Fibroblast of lung (primary cell): ENCODE results near the gene OR13J1. TPM values are rescaled to one million over a fixed set of nuclear protein-coding genes. Genes with fewer than 3 reads are reported as not detected.

Experiments used
- DNase-seq, 2 donors: peaks; one replicate each; pipeline versions ENCODE4 v3.0.0 to v3.0.0-alpha.2; 2010; ENCODE audit warnings: low read depth in 2 of 2
- H2AFZ ChIP-seq: 2 replicates; pipeline ENCODE4 v1.5.1; 2012; ENCODE audit warnings: low read length, control low read depth, inconsistent platforms
- H3K27ac ChIP-seq: 2 replicates; pipeline ENCODE4 v1.5.1; 2011; ENCODE audit warnings: low read length, control low read depth; ENCODE audit not compliant: insufficient read depth
- H3K27me3 ChIP-seq: 2 replicates; pipeline ENCODE4 v1.5.1; 2011; ENCODE audit warnings: mild to moderate bottlenecking, low read length; ENCODE audit not compliant: control insufficient read depth, insufficient read depth
- H3K36me3 ChIP-seq: 2 replicates; pipeline ENCODE4 v1.5.1; 2011; ENCODE audit warnings: low read length; ENCODE audit not compliant: control insufficient read depth, insufficient read depth
- H3K4me1 ChIP-seq: 2 replicates; pipeline ENCODE4 v1.5.1; 2011; ENCODE audit warnings: low read length; ENCODE audit not compliant: control insufficient read depth, insufficient read depth; ENCODE audit errors: extremely low read depth
- H3K4me2 ChIP-seq: 2 replicates; pipeline ENCODE4 v1.5.1; 2011; ENCODE audit warnings: low read length, control low read depth; ENCODE audit not compliant: insufficient read depth; ENCODE audit errors: extremely low read depth
- H3K4me3 ChIP-seq, 4 experiments: fragments of 200-600 bp in 1 of 4; sonication (generic) in 1 of 4; replicated peaks in 1 of 4; 2 replicates each; pipeline ENCODE4 v1.5.1; 2011 to 2016; ENCODE audit warnings: low read length in 4 of 4, low read depth in 3 of 4, mild to moderate bottlenecking in 3 of 4, control low read depth in 2 of 4, inconsistent platforms in 1 of 4, mixed read lengths in 1 of 4; ENCODE audit not compliant: insufficient read depth in 1 of 4; ENCODE audit errors: control extremely low read depth in 1 of 4
- H3K79me2 ChIP-seq: 2 replicates; pipeline ENCODE4 v1.5.1; 2012; ENCODE audit warnings: mild to moderate bottlenecking, low read length, inconsistent platforms; ENCODE audit not compliant: control insufficient read depth, insufficient read depth
- H3K9ac ChIP-seq: 2 replicates; pipeline ENCODE4 v1.5.1; 2011; ENCODE audit warnings: mild to moderate bottlenecking, low read length, control low read depth; ENCODE audit not compliant: insufficient read depth
- H3K9me3 ChIP-seq: 2 replicates; pipeline ENCODE4 v1.5.1; 2012; ENCODE audit warnings: low read depth, low read length; ENCODE audit not compliant: control insufficient read depth, insufficient read depth
- H4K20me1 ChIP-seq: 2 replicates; pipeline ENCODE4 v1.5.1; 2011; ENCODE audit warnings: low read length; ENCODE audit not compliant: control insufficient read depth, insufficient read depth; ENCODE audit errors: extremely low read depth
- EZH2 ChIP-seq: IDR thresholded peaks from 2 replicates; pipeline ENCODE4 v1.5.1; 2012; ENCODE audit warnings: low read length, control low read depth, mild to moderate bottlenecking; ENCODE audit errors: missing control alignments
- polyA plus RNA-seq, 2 donors: library from polyadenylated mRNA; depleted of rRNA in 1 of 2; stranded (reverse) in 1 of 2; unstranded in 1 of 2; fragments of >200 nt; gene quantifications; 2 replicates each; pipeline ENCODE4 v1.2.1, GENCODE V29; 2011 to 2012; ENCODE audit warnings: missing spikeins in 1 of 2
- total RNA-seq: library from RNA; depleted of rRNA; stranded (reverse); fragments of >200 nt; gene quantifications from 2 replicates; pipeline ENCODE4 v1.2.1, GENCODE V29; 2014
- TF ChIP-seq, protein P1 (sequence below), 2 donors: IDR thresholded peaks in 1 of 2; conservative IDR thresholded peaks in 1 of 2; 1 replicate in 1 of 2; 2 replicates in 1 of 2; pipeline ENCODE4 v1.5.1; 2011 to 2012; ENCODE audit warnings: low read length in 2 of 2, control low read depth in 1 of 2, inconsistent platforms in 1 of 2, low read depth in 1 of 2, mild to moderate bottlenecking in 1 of 2

The OR13J1 gene
- total and polyA plus RNA-seq, 2 donors (not counting 1 experiment from before 2014, with no cell fraction given), result not detected

GRCh38 chr9:35820076-35820475 is 50.1 kb downstream of the OR13J1 start:
- Histone ChIP-seq H3K79me2 (no peaks in the 10 kb centered on the region), H3K27me3 (peaks cover 2% of the 10 kb centered on the region), H3K4me2 (no peak overlapping the region), H3K9ac (no peak overlapping the region), H3K27ac (no peak overlapping the region), H3K4me1 (peaks cover 3% of the 10 kb centered on the region), H2AFZ (no peak overlapping the region), H3K4me3 (no peak overlapping the region), H3K36me3 (no peaks in the 10 kb centered on the region), H4K20me1 (no peaks in the 10 kb centered on the region), H3K9me3 (no peaks in the 10 kb centered on the region)
- TF ChIP-seq, protein P1, sequence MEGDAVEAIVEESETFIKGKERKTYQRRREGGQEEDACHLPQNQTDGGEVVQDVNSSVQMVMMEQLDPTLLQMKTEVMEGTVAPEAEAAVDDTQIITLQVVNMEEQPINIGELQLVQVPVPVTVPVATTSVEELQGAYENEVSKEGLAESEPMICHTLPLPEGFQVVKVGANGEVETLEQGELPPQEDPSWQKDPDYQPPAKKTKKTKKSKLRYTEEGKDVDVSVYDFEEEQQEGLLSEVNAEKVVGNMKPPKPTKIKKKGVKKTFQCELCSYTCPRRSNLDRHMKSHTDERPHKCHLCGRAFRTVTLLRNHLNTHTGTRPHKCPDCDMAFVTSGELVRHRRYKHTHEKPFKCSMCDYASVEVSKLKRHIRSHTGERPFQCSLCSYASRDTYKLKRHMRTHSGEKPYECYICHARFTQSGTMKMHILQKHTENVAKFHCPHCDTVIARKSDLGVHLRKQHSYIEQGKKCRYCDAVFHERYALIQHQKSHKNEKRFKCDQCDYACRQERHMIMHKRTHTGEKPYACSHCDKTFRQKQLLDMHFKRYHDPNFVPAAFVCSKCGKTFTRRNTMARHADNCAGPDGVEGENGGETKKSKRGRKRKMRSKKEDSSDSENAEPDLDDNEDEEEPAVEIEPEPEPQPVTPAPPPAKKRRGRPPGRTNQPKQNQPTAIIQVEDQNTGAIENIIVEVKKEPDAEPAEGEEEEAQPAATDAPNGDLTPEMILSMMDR (conservative IDR thresholded peaks at IDR 0.05 in 1 of 2, IDR thresholded peaks at IDR 0.05 in 1 of 2; ENCODE audit: low read depth in 1 of 2, low read length in 2 of 2), result no peak
- TF ChIP-seq EZH2, result no peak
- DNase-seq, result peak; percentile 55 to 72

Other genes starting within 250 kb of the OR13J1 start
- gene SIT1, start 219.5 kb downstream of the OR13J1 start, total RNA-seq, result 0.17 TPM in 1 of 2 replicates, not detected in the other
- gene SIT1, start 219.5 kb downstream of the OR13J1 start, polyA plus RNA-seq, result 0.07 TPM in 1 of 2 replicates, not detected in the other
- 67,954 and 162,287 TPM in 2 replicates for gene RMRP, start 212.4 kb downstream of the OR13J1 start, total RNA-seq
- gene RMRP, start 212.4 kb downstream of the OR13J1 start, polyA plus RNA-seq, result 75.4 and 110 TPM in 2 replicates
- gene CCDC107, start 212.1 kb downstream of the OR13J1 start, total RNA-seq, result 15.4 and 20.6 TPM in 2 replicates
- gene CCDC107, start 212.1 kb downstream of the OR13J1 start, polyA plus RNA-seq, result 20.2 and 24.9 TPM in 2 replicates
- under 0.01 and 0.66 TPM in 2 replicates for gene ARHGEF39, start 205.2 kb downstream of the OR13J1 start, total RNA-seq
- gene ARHGEF39, start 205.2 kb downstream of the OR13J1 start, polyA plus RNA-seq, result 0.77 and 3.9 TPM in 2 replicates
- gene CA9, start 196.5 kb downstream of the OR13J1 start, total RNA-seq, result 0.17 and 0.26 TPM in 2 replicates
- gene CA9, start 196.5 kb downstream of the OR13J1 start, polyA plus RNA-seq, result 0.59 TPM in 1 of 2 replicates, not detected in the other
- gene TPM2, start 180.5 kb downstream of the OR13J1 start, total RNA-seq, result 696 and 1,003 TPM in 2 replicates
- 1,280 and 1,927 TPM in 2 replicates for gene TPM2, start 180.5 kb downstream of the OR13J1 start, polyA plus RNA-seq
- 214 and 405 TPM in 2 replicates for gene TLN1, start 138.2 kb downstream of the OR13J1 start, total RNA-seq
- gene TLN1, start 138.2 kb downstream of the OR13J1 start, polyA plus RNA-seq, result 214 and 244 TPM in 2 replicates
- 64.7 and 70.2 TPM in 2 replicates for gene CREB3, start 137.7 kb downstream of the OR13J1 start, total RNA-seq
- gene CREB3, start 137.7 kb downstream of the OR13J1 start, polyA plus RNA-seq, result 50.2 and 55.8 TPM in 2 replicates
- gene GBA2, start 121.2 kb downstream of the OR13J1 start, total RNA-seq, result 21.8 and 23.9 TPM in 2 replicates
- gene GBA2, start 121.2 kb downstream of the OR13J1 start, polyA plus RNA-seq, result 24.1 and 25.5 TPM in 2 replicates
- gene RGP1, start 121.1 kb downstream of the OR13J1 start, total RNA-seq, result 10.5 and 14.9 TPM in 2 replicates
- gene RGP1, start 121.1 kb downstream of the OR13J1 start, polyA plus RNA-seq, result 17.4 and 18.0 TPM in 2 replicates
- gene MSMP, start 116.1 kb downstream of the OR13J1 start, total RNA-seq, result not detected in 2 replicates
- gene MSMP, start 116.1 kb downstream of the OR13J1 start, polyA plus RNA-seq, result not detected in 2 replicates
- 23.6 and 47.4 TPM in 2 replicates for gene NPR2, start 78.8 kb downstream of the OR13J1 start, total RNA-seq
- gene NPR2, start 78.8 kb downstream of the OR13J1 start, polyA plus RNA-seq, result 26.3 and 34.1 TPM in 2 replicates
- gene SPAG8, start 58.1 kb downstream of the OR13J1 start, total RNA-seq, result 1.0 and 1.3 TPM in 2 replicates
- gene SPAG8, start 58.1 kb downstream of the OR13J1 start, polyA plus RNA-seq, result 0.62 and 0.64 TPM in 2 replicates
- gene HINT2, start 55.4 kb downstream of the OR13J1 start, total RNA-seq, result 24.9 and 34.2 TPM in 2 replicates
- gene HINT2, start 55.4 kb downstream of the OR13J1 start, polyA plus RNA-seq, result 13.1 and 22.9 TPM in 2 replicates
- gene FAM221B, start 41.7 kb downstream of the OR13J1 start, total RNA-seq, result not detected in 2 replicates
- gene FAM221B, start 41.7 kb downstream of the OR13J1 start, polyA plus RNA-seq, result not detected in 2 replicates
- gene TMEM8B, start 41.2 kb downstream of the OR13J1 start, total RNA-seq, result 2.1 and 3.0 TPM in 2 replicates
- 2.7 and 3.0 TPM in 2 replicates for gene TMEM8B, start 41.2 kb downstream of the OR13J1 start, polyA plus RNA-seq
- gene HRCT1, start 35.8 kb upstream of the OR13J1 start, total RNA-seq, result 0.26 and 1.2 TPM in 2 replicates
- 3.1 and 3.3 TPM in 2 replicates for gene HRCT1, start 35.8 kb upstream of the OR13J1 start, polyA plus RNA-seq
- under 0.01 and 0.17 TPM in 2 replicates for gene SPAAR, start 39.1 kb upstream of the OR13J1 start, total RNA-seq
- 0.34 and 0.41 TPM in 2 replicates for gene SPAAR, start 39.1 kb upstream of the OR13J1 start, polyA plus RNA-seq
- 0.17 TPM in 1 of 2 replicates, not detected in the other for gene OR2S2, start 87.8 kb upstream of the OR13J1 start, total RNA-seq
- 0.17 and 0.18 TPM in 2 replicates for gene OR2S2, start 87.8 kb upstream of the OR13J1 start, polyA plus RNA-seq
- gene RECK, start 166.5 kb upstream of the OR13J1 start, total RNA-seq, result 43.1 and 98.4 TPM in 2 replicates
- 108 and 212 TPM in 2 replicates for gene RECK, start 166.5 kb upstream of the OR13J1 start, polyA plus RNA-seq